Hepatocyte (in vitro differentiated cells): Measurements from ENCODE around the gene HFE.

ENCODE experiments used
- EZH2 ChIP-seq: fragments of 200-600 bp; sonication (generic); IDR thresholded peaks from 2 replicates; pipeline ENCODE4 v1.6.1; 2016; ENCODE audit warnings: antibody characterized with exemption, mild to moderate bottlenecking, borderline replicate concordance
- EZH2phosphoT487 ChIP-seq: fragments of 200-600 bp; sonication (generic); IDR thresholded peaks from one replicate; pipeline ENCODE4 v1.6.1; 2018; ENCODE audit warnings: antibody characterized with exemption, mild to moderate bottlenecking, low read depth, moderate library complexity; ENCODE audit not compliant: unreplicated experiment, severe bottlenecking
- TF ChIP-seq, protein P1 (sequence below): fragments of 200-600 bp; sonication (generic); IDR thresholded peaks from 2 replicates; pipeline ENCODE4 v1.5.1; 2016; ENCODE audit warnings: antibody characterized with exemption, mild to moderate bottlenecking; ENCODE audit not compliant: poor library complexity

GRCh38 chr6:26140254-26140966 lies 53.2 kb downstream of the HFE start:
- TF ChIP-seq, protein P1, sequence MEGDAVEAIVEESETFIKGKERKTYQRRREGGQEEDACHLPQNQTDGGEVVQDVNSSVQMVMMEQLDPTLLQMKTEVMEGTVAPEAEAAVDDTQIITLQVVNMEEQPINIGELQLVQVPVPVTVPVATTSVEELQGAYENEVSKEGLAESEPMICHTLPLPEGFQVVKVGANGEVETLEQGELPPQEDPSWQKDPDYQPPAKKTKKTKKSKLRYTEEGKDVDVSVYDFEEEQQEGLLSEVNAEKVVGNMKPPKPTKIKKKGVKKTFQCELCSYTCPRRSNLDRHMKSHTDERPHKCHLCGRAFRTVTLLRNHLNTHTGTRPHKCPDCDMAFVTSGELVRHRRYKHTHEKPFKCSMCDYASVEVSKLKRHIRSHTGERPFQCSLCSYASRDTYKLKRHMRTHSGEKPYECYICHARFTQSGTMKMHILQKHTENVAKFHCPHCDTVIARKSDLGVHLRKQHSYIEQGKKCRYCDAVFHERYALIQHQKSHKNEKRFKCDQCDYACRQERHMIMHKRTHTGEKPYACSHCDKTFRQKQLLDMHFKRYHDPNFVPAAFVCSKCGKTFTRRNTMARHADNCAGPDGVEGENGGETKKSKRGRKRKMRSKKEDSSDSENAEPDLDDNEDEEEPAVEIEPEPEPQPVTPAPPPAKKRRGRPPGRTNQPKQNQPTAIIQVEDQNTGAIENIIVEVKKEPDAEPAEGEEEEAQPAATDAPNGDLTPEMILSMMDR = no peak
- TF ChIP-seq EZH2phosphoT487 (no peak), EZH2 (no peak)
